A549 (cell line): ENCODE measurements around the gene KRT33A. TPM values are rescaled to one million over a fixed set of nuclear protein-coding genes. Genes with fewer than 3 reads are reported as not detected.

Source experiments
- ATAC-seq, 2 experiments: fragments of 200-7000 bp in 1 of 2; fragments of >200 bp in 1 of 2; cut with Nextera tagmentation in 1 of 2; cut with Tn5 transposase in 1 of 2; 3 replicates each; pipeline versions ENCODE4 v1.8.0 to v1.9.1; 2018 to 2020; ENCODE audit warnings: mild to moderate bottlenecking in 1 of 2, moderate library complexity in 1 of 2
- CTCF ChIA-PET: fragments of 300-600 bp; sonication (Branson Sonifier 250); formaldehyde crosslinking; extraction: SDS; loops from one replicate; lab custom pipeline; 2021; ENCODE audit warnings: antibody characterized with exemption, inconsistent platforms; lab: Yijun Ruan, JAX
- POLR2A ChIA-PET: fragments of 350-600 bp; formaldehyde crosslinking; extraction: SDS; loops from one replicate; lab custom pipeline; 2021; ENCODE audit warnings: antibody characterized with exemption, inconsistent platforms; lab: Yijun Ruan, JAX
- DNase-seq, 2 experiments: peaks; one replicate each; pipeline versions ENCODE4 v3.0.0 to v3.0.0-alpha.2; 2011 to 2016; ENCODE audit warnings: low read depth in 1 of 2, low spot score in 1 of 2
- FAIRE-seq: peaks from 2 replicates; lab custom pipeline; 2011; peaks lifted over from hg19 to GRCh38; lab: Jason Lieb, UNC
- H3K27ac ChIP-seq, 2 experiments: fragments of >200 bp; sonication (Bioruptor Twin); formaldehyde crosslinking; 3 replicates each; pipeline ENCODE4 v1.5.1; 2016 to 2017
- H3K4me1 ChIP-seq: fragments of >200 bp; sonication (Bioruptor Twin); formaldehyde crosslinking; 3 replicates; pipeline ENCODE4 v1.6.1; 2016
- H3K4me2 ChIP-seq: fragments of >200 bp; sonication (Bioruptor Twin); formaldehyde crosslinking; 3 replicates; pipeline ENCODE4 v1.6.1; 2016
- H3K4me3 ChIP-seq: fragments of >200 bp; sonication (Bioruptor Twin); formaldehyde crosslinking; 3 replicates; pipeline ENCODE4 v1.5.1; 2016
- H3K9me3 ChIP-seq: fragments of >200 bp; sonication (Bioruptor Twin); formaldehyde crosslinking; 3 replicates; pipeline ENCODE4 v1.6.1; 2016
- BHLHE40 ChIP-seq: IDR thresholded peaks from 2 replicates; pipeline ENCODE4 v1.6.1; 2012; ENCODE audit warnings: low read depth, low read length, inconsistent platforms
- CHD2 ChIP-seq: fragments of 150-350 bp; IDR thresholded peaks from 2 replicates; pipeline ENCODE4 v1.6.1; 2014; ENCODE audit warnings: low read length; ENCODE audit not compliant: partially characterized antibody
- CHD4 ChIP-seq: fragments of 200-600 bp; sonication (generic); IDR thresholded peaks from 2 replicates; pipeline ENCODE4 v1.6.1; 2016; ENCODE audit warnings: antibody characterized with exemption, mild to moderate bottlenecking, borderline replicate concordance
- CTCF ChIP-seq: fragments of >200 bp; sonication (Bioruptor Twin); formaldehyde crosslinking; IDR thresholded peaks from 3 replicates; pipeline ENCODE4 v1.5.1; 2016
- E2F6 ChIP-seq: IDR thresholded peaks from 2 replicates; pipeline ENCODE4 v1.6.1; 2012; ENCODE audit warnings: low read depth, borderline replicate concordance
- ELK1 ChIP-seq: fragments of 150-350 bp; IDR thresholded peaks from 2 replicates; pipeline ENCODE4 v1.6.1; 2014; ENCODE audit warnings: low read depth, mild to moderate bottlenecking, low read length
- ESRRA ChIP-seq: fragments of 150-350 bp; IDR thresholded peaks from 2 replicates; pipeline ENCODE4 v1.6.1; 2014; ENCODE audit warnings: mild to moderate bottlenecking, low read length, borderline replicate concordance
- FOSB ChIP-seq: fragments of 250-450 bp; sonication (Bioruptor Pico); IDR thresholded peaks from 2 replicates; pipeline ENCODE4 v1.5.0; 2020; ENCODE audit warnings: mild to moderate bottlenecking, moderate library complexity
- FOSL2 ChIP-seq, 2 experiments: fragments of 450-650 bp in 1 of 2; fragments of >200 bp in 1 of 2; sonication (Bioruptor Twin) in 1 of 2; formaldehyde crosslinking; IDR thresholded peaks; 2 replicates each; pipeline versions ENCODE4 v1.5.0 to v1.6.1; 2016 to 2020; ENCODE audit warnings: mild to moderate bottlenecking in 1 of 2, moderate library complexity in 1 of 2
- HES2 ChIP-seq: fragments of >200 bp; sonication (Bioruptor Twin); formaldehyde crosslinking; IDR thresholded peaks from 2 replicates; pipeline ENCODE4 v1.6.1; 2016
- HMGXB4 ChIP-seq: fragments of 250-450 bp; sonication (Bioruptor Pico); IDR thresholded peaks from 2 replicates; pipeline ENCODE4 v1.5.0; 2021; ENCODE audit warnings: mild to moderate bottlenecking, moderate library complexity, borderline replicate concordance
- HOXB13 ChIP-seq: fragments of 250-450 bp; sonication (Bioruptor Pico); IDR thresholded peaks from 2 replicates; pipeline ENCODE4 v1.5.0; 2020; ENCODE audit warnings: low read depth, mild to moderate bottlenecking, moderate library complexity
- JUN ChIP-seq, 2 experiments: fragments of >200 bp; sonication (Bioruptor Twin); formaldehyde crosslinking; IDR thresholded peaks; 2 replicates in 1 of 2; 3 replicates in 1 of 2; pipeline ENCODE4 v1.6.1; 2016 to 2017
- MAFK ChIP-seq: fragments of 450-650 bp; IDR thresholded peaks from 2 replicates; pipeline ENCODE4 v1.6.1; 2014; ENCODE audit not compliant: partially characterized antibody
- MAX ChIP-seq: IDR thresholded peaks from 2 replicates; pipeline ENCODE4 v1.6.1; 2012
- NR3C1 ChIP-seq: fragments of >200 bp; sonication (Bioruptor Twin); formaldehyde crosslinking; IDR thresholded peaks from 3 replicates; pipeline ENCODE4 v1.6.1; 2017
- PBX3 ChIP-seq: IDR thresholded peaks from 2 replicates; pipeline ENCODE4 v1.6.1; 2012
- RAD21 ChIP-seq, 2 experiments: fragments of >200 bp in 1 of 2; sonication (Bioruptor Twin) in 1 of 2; formaldehyde crosslinking in 1 of 2; IDR thresholded peaks in 1 of 2; conservative IDR thresholded peaks in 1 of 2; 2 replicates in 1 of 2; 3 replicates in 1 of 2; pipeline ENCODE4 v1.6.1; 2012 to 2018; ENCODE audit warnings: inconsistent platforms in 1 of 2
- RNF2 ChIP-seq: fragments of 200-600 bp; sonication (generic); IDR thresholded peaks from 2 replicates; pipeline ENCODE4 v1.6.1; 2016; ENCODE audit warnings: low read depth, mild to moderate bottlenecking, antibody characterized with exemption, moderate library complexity, borderline replicate concordance
- SMC3 ChIP-seq: fragments of >200 bp; sonication (Bioruptor Twin); formaldehyde crosslinking; IDR thresholded peaks from 3 replicates; pipeline ENCODE4 v1.6.1; 2018; ENCODE audit warnings: inconsistent platforms
- SREBF2 ChIP-seq: fragments of 450-650 bp; IDR thresholded peaks from 2 replicates; pipeline ENCODE4 v1.6.1; 2014; ENCODE audit warnings: mild to moderate bottlenecking, moderate library complexity
- TFCP2L1 ChIP-seq: fragments of 250-450 bp; sonication (Bioruptor Pico); IDR thresholded peaks from 2 replicates; pipeline ENCODE4 v1.5.0; 2021; ENCODE audit warnings: mild to moderate bottlenecking
- ZFP36 ChIP-seq: fragments of 450-650 bp; IDR thresholded peaks from 2 replicates; pipeline ENCODE4 v1.6.1; 2014; ENCODE audit warnings: borderline replicate concordance; ENCODE audit not compliant: partially characterized antibody
- ZNF302 ChIP-seq: fragments of 250-450 bp; sonication (Bioruptor Pico); IDR thresholded peaks from 2 replicates; pipeline ENCODE4 v1.9.0; 2021; ENCODE audit warnings: inconsistent platforms, mild to moderate bottlenecking, moderate library complexity
- WGBS: methylation state at CpG from one replicate; pipeline ENCODE4 v1.1.6; 2017; ENCODE audit errors: missing lambda C conversion rate; 5-methylcytosine and 5-hydroxymethylcytosine counted together
- polyA plus RNA-seq, 4 experiments: library from polyadenylated mRNA; depleted of rRNA in 3 of 4; stranded (reverse); fragments of >200 nt; fragmentation: RNase III in 1 of 4; extraction: RNeasy Plus Mini Kit Qiagen cat#74134 plus additional on column Dnase treatment in 1 of 4; gene quantifications; 2 replicates in 3 of 4; 3 replicates in 1 of 4; pipeline ENCODE4 v1.2.3, GENCODE V29; 2011 to 2017

KRT33A gene
- polyA plus RNA-seq, 2 of the 4 experiments (the other 2 are of a cell fraction): not detected

GRCh38 chr17:41322094-41322902 lies 28.3 kb downstream of the KRT33A start:
- CTCF ChIA-PET: interaction anchor here (0.5 to 4.7 kb wide), 93 partner anchors 9 to 703 kb away, joined by 3 to 58 read pairs (median 4); partner anchors contain the start of genes KRT20, KRT33A, KRTAP1-4 and KRTAP16-1
- peak; percentile 99 for FAIRE-seq

GRCh38 chr17:41318231-41318630 lies 32.4 kb downstream of the KRT33A start:
- Histone ChIP-seq H3K4me3 (no peak overlapping the region), H3K4me2 (no peak overlapping the region), H3K9me3 (peaks cover 15% of the 10 kb centered on the region), H3K4me1 (no peaks in the 10 kb centered on the region), H3K27ac (no peak overlapping the region)
- WGBS: 22% methylated on average over 2 of the region's 2 CpGs
- ATAC-seq (no peak), DNase-seq (no peak), FAIRE-seq (no peak)
- ChIA-PET POLR2A (no interaction called here), CTCF (interaction anchor here (0.8 to 1.2 kb wide), 3 partner anchors 11 to 461 kb away, joined by 3 read pairs; no protein-coding TSS in a partner anchor)
- TF ChIP-seq FOSB (CRISPR knock-in tag) (no peak), ELK1 (no peak), E2F6 (no peak), HMGXB4 (no peak), FOSL2 (IDR thresholded peaks at IDR 0.05) (no peak), FOSL2 (CRISPR knock-in tag; IDR thresholded peaks at IDR 0.05) (no peak), SMC3 (no peak), HOXB13 (no peak), TFCP2L1 (no peak), ZNF302 (CRISPR knock-in tag) (no peak), CHD2 (no peak), JUN (IDR thresholded peaks at IDR 0.05) (no peak), ZFP36 (no peak), BHLHE40 (no peak), MAX (no peak), SREBF2 (no peak), ESRRA (no peak), HES2 (no peak), MAFK (no peak)

More at GRCh38 chr17:41322094-41322902, 28.3 kb downstream of the KRT33A start:
- Histone ChIP-seq H3K4me1 (no peaks in the 10 kb centered on the region), H3K4me3 (no peak overlapping the region), H3K9me3 (peaks cover 15% of the 10 kb centered on the region), H3K27ac (0 out of 6 replicates have a peak overlapping the region, but pooled peaks of 1 of the 2 experiments have one; percentile 43), H3K4me2 (no peak overlapping the region)
- no peak for TF ChIP-seq RNF2
- TF ChIP-seq RAD21 (conservative IDR thresholded peaks at IDR 0.05 in 1 of 2, IDR thresholded peaks at IDR 0.05 in 1 of 2): peak; percentile 78 to 79
- no peak for TF ChIP-seq CHD4
- TF ChIP-seq PBX3: no peak
- TF ChIP-seq CTCF: peak; percentile 89
- TF ChIP-seq ZNF302 (CRISPR knock-in tag): no peak
- TF ChIP-seq SMC3: peak; percentile 91
- no peak for TF ChIP-seq TFCP2L1
- no peak for TF ChIP-seq NR3C1
- TF ChIP-seq ESRRA: no peak
- POLR2A ChIA-PET: no interaction called here
- 22% methylated on average over 5 of the region's 5 CpGs for WGBS
- peak; percentile 46 to 68 for DNase-seq
- ATAC-seq: peak; percentile 67 to 79; a peak in 5 of 6 replicates
